Dermis microvascular lymphatic vessel endothelial cell (primary cell): ENCODE results near the gene GPR176. TPM values are rescaled to one million over a fixed set of nuclear protein-coding genes. Genes with fewer than 3 reads are reported as not detected.
"Not testable (repeated sequence)": the region's sequence is repeated elsewhere in the genome, so short reads cannot be mapped to it uniquely, and the experiment has no call there.

ENCODE experiments used
- DNase-seq, 2 donors: peaks; one replicate each; pipeline versions ENCODE4 v3.0.0 to v3.0.0-alpha.2; 2010; ENCODE audit warnings: low read depth in 2 of 2
- total RNA-seq: library from RNA; depleted of rRNA; stranded (reverse); fragments of >200 nt; gene quantifications from 2 replicates; pipeline ENCODE4 v1.2.1, GENCODE V29; 2014

GPR176 gene
- total RNA-seq, 1 donor from 2014 or later, result 8.5 TPM

- no peak for DNase-seq
Measured at GRCh38 chr15:39935241-39935640, 15.2 kb upstream of the GPR176 start.

DNA sequence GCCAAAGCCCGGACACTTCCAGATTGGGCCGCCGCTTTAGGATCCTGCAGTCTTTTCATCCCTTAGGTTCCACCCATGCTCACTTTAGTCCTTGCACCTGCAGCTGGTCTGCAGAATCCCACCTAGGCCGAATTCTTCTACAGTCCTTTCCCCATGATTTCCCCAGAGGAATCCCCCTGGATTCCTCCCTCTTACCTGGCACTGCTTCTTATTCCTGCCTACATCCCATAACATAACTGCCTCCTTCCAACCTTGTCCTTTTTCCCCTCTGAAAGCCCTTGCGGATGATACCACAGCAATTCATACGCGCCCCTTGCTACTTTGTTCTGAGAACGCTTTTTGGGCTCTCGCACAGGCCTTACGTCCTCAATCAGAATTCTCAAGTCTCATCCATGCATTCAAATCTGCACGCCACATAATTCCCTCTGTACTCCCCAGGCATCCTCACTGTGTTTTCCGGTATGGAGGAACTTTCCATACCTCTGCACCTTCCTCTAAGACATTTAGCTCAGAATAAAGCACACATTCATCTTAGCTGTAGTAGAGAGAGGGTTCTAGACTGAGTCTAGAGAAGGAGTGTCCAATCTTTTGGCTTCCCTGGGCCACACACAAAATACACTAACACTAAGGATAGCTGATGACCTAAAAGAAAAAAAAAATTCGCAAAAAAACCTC is 14.5 kb upstream of the GPR176 start:
- peak in 1 of 2 donors; percentile 23 for DNase-seq

DNA sequence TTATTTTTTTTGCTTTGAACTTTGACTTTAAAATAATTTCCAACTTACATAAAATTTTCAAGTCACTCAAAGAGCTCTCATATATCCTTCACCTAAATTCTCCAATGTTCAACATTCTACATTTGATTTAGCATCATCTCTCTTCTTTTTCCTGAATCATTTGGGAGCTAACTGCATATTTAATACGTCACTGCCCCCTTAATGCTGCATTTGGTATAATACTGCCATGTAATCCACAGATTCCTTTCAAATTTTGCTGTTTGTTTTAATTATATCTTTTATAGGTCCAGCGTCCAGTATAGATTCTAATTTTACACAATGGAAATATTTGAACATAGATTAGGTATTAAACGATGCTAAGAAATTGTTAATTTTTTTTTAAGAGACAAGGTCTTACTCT is 11.5 kb upstream of the GPR176 start:
- peak in 1 of 2 donors; percentile 18 for DNase-seq

DNA sequence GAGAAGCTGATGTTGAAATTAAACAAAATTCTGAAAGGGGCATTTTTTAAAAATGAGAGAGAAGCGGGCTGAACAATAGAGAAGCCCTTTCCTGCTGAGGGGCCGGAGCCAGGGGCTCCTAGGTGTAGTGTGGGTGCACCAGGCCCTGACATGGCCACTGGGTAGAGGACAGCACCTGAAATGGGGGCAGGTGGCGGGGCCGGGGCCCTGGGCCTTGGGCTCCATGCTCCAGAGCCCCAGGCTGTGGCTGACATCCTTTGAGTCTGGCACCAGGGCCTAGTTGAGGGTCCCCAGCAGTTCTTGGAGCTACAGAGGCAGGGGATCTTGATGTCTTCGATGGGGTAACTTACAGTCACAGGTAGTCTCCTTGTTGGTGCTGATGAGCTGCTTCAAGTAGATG is 6.5 kb upstream of the GPR176 start:
- no peak for DNase-seq

- peak in 1 of 2 donors; percentile 38 for DNase-seq
Measured at GRCh38 chr15:39925112-39925842, 5.2 kb upstream of the GPR176 start.

- no peak for DNase-seq
Measured at GRCh38 chr15:39924437-39924836, 4.4 kb upstream of the GPR176 start.

DNA sequence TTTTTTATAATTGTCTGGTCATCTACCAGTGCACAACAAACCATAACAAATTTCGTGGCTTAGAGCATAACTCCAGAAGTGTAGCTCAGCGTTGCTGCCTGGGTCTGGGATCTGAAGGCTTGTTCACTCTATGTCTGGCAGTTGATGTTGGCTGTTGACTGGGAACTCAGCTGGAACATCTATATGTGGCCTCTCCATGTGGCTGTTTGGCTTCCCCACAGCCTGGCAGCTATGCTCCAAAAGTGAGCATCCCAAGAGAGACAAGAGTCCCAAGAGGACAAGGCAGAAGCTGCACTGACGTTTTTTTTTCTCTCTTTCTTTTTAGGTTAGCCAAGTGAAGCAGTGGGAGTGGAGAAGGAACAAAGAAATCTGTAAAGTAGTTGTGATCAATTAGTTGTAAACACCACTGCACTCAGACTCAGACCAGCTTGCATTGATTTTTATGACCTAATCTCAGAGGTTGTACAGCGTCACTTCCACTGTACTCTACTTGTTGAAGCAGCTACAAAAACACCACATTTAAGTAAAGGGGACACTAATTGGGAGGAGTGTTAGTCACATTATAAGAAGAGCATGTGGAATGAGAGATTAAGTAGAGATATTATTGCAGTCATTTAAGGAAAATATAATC is 2.5 kb upstream of the GPR176 start:
- no peak for DNase-seq

DNA sequence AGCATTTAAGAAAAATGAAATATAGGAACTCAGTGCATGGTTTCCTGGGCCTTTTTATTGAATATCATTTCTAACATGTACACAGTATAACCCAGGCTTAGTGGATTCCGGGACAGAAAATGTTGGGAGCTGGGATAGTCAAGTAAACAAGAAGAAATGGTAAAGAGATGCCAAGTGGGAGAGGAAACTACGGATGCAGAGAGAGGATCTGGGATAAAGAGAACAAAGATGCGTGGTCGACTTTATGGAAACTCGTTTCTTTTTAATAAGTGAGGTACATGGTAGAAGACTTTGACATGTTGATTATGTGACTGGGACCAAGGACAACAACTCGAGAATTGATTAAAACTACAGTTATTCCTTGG is 1.2 kb upstream of the GPR176 start:
- no peak for DNase-seq

DNA sequence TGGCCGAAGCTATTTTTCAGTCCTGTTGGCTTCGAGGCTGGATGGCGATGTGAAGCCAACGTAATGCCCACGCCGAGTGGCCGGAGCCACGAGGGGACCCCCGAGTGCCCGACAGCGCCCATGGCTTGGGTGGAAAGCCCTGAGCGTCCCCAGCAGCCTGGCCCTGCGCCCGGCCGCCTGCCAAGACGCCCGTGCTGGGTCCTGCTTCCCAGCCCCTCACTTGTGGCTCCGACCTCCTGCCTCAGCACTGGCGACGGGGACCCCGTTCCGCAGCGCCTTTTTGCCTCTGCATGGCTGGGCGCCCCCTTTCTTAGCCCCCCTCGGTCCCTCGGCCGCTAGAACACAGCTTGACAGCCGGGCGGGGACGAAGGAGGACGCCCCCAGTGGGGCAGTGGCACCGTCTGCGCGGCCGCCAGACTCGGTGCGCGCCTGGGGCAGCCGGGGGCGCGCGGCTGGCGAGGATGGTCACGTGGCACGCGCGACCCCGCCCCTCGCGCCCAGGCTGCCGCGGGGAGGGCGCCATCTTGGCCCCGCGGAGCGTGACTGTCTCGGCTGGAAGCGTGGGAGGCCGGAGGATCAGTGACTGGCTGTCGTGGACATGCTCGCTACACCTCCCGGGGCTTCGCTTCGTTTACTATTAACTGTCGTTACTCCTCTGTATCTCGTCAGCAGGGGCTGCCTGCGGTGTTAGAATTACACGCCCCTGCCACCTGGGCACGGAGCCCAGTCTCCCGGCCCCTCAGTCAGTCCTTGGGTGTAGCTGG is 626 bp upstream of the GPR176 start:
- peak in 1 of 2 donors; percentile 87 for DNase-seq

GRCh38 chr15:39919411-39919747 is 687 bp downstream of the GPR176 start:
- DNase-seq, result no peak

GRCh38 chr15:39918688-39919385 is 1.2 kb downstream of the GPR176 start:
- DNase-seq, result peak in 1 of 2 donors; percentile 73

GRCh38 chr15:39914977-39915376 is 5.1 kb downstream of the GPR176 start:
- no peak for DNase-seq

- DNase-seq, result no peak
Measured at GRCh38 chr15:39909007-39909406, 11.1 kb downstream of the GPR176 start.

DNA sequence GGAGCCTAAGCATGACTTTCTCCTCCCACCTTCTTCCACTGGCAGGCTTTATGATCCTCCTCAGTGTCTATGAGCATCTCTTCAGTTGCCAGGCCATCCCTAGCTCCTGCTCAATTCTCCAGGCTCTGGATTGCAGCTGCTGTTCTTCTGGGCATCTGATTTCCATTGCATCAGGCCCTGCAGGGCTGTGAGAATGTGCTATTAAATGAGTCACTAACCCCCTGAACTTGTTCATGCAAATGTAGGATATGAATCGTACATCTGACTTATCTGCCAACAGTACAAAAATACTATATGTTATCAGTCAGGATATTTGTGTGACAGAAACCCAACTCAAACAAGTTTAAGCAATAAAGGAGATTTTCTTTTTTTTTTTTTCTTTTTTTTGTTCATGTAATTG is 11.9 kb downstream of the GPR176 start:
- DNase-seq, result peak; percentile 30 to 85

GRCh38 chr15:39907216-39907615 is 12.8 kb downstream of the GPR176 start:
- DNase-seq, result no peak

DNA sequence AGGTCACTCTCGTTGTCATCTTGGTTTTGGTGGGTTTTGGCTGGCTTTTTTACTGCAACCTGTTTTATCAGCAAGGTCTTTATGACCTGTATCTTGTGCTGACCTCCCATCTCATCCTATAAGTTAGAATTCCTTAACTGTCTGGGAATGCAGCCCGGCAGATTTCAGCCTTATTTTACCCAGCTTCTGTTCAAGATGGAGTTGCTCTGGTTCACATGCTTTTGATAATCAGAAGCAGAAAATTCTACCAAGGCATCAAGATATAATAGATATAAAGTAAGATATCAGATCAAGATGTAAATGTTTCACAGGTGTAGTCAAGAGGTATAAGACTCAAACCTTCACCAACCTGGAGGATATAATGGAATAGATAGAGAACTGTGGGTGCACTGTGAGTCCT is 16.0 kb downstream of the GPR176 start:
- no peak for DNase-seq

DNA sequence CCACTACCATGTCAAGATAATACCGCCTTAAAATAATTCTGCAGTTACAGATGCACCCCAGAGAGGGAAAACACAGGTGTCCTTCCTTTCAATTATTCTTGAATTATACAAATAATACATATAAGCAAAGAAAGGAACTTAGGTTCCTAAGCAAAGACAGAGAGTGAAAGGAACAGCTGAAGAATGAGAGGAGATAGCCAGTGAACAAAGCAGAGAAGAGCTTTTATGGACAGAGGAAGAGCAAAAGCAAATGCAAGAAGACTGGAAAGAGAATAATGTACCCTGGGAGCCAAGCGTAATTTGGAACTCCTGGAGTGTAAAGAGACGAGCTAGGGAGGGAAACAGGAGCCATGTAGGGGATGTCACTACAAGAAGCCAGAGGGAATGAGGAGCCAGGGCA is 21.7 kb downstream of the GPR176 start:
- no peak for DNase-seq

DNA sequence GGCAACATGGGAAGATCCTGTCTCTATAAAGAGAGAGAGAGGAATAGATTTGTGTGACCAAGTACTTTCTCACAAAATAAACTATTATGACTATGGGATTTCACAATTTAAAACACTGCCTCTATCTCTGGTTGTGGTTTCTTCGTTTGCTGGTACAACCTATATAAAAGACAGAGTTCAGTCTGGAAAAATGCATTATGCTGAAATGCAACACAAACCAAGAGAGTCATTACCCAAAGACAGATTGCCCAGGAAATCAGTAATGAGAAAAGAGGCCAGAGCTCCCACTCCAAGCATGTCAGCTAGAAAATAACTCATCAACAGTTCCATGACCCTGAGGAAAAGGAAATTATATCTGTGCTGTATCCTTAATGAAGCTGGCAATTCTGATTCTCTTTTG is 23.2 kb downstream of the GPR176 start:
- DNase-seq, result no peak

DNA sequence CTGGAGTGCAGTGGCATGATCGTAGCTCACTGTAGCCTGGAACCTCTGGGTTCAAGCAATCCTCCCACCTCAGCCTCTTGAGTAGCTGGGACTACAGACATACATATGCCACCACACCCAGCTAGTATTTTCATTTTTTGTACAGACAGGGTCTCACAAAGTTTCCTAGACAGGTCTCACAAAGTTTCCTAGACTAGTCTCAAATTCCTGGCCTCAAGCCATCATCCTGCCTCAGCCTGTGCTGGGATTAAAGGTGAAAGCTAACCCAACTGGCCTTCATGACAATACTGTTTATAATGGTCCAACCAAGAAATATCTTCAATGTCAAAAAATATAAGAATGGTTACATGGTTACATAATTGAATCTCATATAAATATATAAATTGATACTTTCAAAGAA is 24.0 kb downstream of the GPR176 start:
- DNase-seq, result peak in 1 of 2 donors; percentile 36

DNA sequence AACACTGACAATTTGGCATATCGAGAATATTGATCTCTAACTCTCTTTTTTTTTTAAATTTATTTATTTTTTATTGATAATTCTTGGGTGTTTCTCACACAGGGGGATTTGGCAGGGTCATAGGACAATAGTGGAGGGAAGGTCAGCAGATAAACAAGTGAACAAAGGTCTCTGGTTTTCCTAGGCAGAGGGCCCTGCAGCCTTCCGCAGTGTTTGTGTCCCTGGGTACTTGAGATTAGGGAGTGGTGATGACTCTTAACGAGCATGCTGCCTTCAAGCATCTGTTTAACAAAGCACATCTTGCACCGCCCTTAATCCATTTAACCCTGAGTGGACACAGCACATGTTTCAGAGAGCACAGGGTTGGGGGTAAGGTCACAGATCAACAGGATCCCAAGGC is 27.0 kb downstream of the GPR176 start:
- not testable (repeated sequence) for DNase-seq

GRCh38 chr15:39892418-39892817 is 27.6 kb downstream of the GPR176 start:
- DNase-seq, result no peak

DNA sequence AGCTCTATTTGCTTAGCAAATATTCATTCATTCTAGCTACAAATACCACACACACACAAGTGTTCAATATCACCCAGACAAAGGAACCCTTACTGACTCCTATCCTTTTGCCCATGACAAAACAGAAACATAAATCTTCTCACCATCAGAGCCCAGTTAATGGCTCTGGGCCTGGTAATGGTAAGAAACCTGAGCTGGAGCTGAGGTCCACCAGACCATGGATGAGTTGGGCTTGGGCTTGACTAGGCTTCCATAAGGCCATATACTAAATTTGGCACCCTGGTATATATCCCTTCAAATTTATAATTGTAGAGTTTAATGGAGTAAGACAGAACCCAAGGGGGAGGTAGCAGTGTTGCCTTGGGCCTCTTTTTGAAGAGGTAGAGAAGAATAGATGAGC is 29.4 kb downstream of the GPR176 start:
- DNase-seq, result no peak
